ENCODE results near the gene ZNF546. TPM values are rescaled to one million over a fixed set of nuclear protein-coding genes. Genes with fewer than 3 reads are reported as not detected.

ZNF546 gene
- total and polyA plus RNA-seq, 10 donors: 1.4 to 15.1 (median 7.6) TPM

DNA sequence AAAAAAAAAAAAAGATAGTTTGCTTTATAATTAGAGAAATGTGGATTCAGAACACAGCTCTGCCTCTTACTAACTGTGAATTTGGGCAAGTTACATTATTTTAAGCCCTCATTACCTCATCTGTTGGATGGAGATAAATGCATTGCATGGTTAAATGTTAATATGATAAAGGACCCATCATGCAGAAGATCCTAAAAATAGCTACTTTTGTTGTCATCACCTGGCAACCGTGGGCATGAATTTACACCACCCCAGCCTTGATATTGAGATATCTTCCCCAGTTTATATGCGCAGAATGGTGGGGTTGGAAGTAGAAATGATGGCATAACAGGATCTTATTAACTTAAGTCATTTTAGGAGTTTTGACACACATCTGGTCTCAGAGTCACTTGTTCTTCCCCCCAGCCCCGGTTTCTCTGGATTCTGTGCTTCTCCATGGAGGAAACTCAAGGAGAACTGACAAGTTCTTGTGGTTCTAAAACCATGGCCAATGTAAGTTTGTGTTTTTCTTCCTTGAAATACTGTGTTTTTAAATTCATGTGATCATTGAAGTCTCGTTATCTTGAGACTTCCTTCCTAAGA lies 8.9 kb downstream of the ZNF546 start:
- intact Hi-C loops (cut with DNase I; ENCODE audit: low total_unique reads): no loop called here
- Histone ChIP-seq H3K9me3 (peaks cover 0 to 20% (median 15%) of the 10 kb centered on the region in 8 donors), H3K27me3 (replicated peaks in 1 of 7) (no peaks in the 10 kb centered on the region), H3K27ac (peak overlapping the region in 4 of 8 donors; percentile 5 to 33 (median 24)), H3K4me1 (peaks cover 0 to 8% (median 0%) of the 10 kb centered on the region in 6 donors), H3K4me3 (no peak overlapping the region), H3K36me3 (peaks cover 7 to 49% (median 39%) of the 10 kb centered on the region in 6 donors)
- TF ChIP-seq POLR2A (IDR thresholded peaks at IDR 0.05) (no peak), POLR2AphosphoS5 (IDR thresholded peaks at IDR 0.05) (no peak), CTCF (IDR thresholded peaks at IDR 0.05 in 8 of 11, conservative IDR thresholded peaks at IDR 0.05 in 3 of 11) (no peak)
- no peak for DNase-seq
- 76 to 89% (median 80%) methylated on average over 4 of the region's 4 CpGs for WGBS, 5 donors

DNA sequence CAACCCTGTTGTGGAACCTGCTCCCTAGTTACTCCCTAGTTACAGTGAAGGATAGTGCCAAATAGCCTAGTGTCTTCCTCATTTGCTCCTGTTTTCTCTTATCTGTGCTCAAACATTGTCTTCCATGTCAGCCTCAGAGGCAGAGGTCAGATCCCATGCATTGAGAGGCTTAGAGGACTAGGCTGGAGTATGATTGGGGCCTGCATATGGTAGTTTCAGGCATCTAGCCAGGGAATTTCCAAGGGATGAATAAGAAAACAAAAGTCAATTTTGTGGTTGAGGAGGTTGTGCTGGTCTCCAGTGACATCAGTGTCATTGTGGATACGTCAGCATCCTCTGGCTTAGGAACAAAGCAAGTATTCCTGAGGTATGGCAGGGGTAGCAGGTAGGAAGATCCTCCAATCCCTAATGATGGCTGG lies 9.4 kb downstream of the ZNF546 start:
- Histone ChIP-seq H3K36me3 (peaks cover 7 to 54% (median 43%) of the 10 kb centered on the region in 6 donors), H3K27me3 (replicated peaks in 1 of 7) (no peaks in the 10 kb centered on the region), H3K27ac (peak overlapping the region in 4 of 8 donors; percentile 2 to 33 (median 18)), H3K9me3 (peaks cover 0 to 25% (median 17%) of the 10 kb centered on the region in 8 donors), H3K4me1 (peaks cover 0 to 8% (median 0%) of the 10 kb centered on the region in 6 donors), H3K4me3 (no peak overlapping the region)
- TF ChIP-seq POLR2AphosphoS5 (IDR thresholded peaks at IDR 0.05) (peak in 1 of 3 donors; percentile 31), CTCF (IDR thresholded peaks at IDR 0.05 in 8 of 11, conservative IDR thresholded peaks at IDR 0.05 in 3 of 11) (no peak), POLR2A (IDR thresholded peaks at IDR 0.05) (no peak)
- intact Hi-C loops (cut with DNase I; ENCODE audit: low total_unique reads): no loop called here
- WGBS, 5 donors: 65 to 83% (median 74%) methylated on average over 1 of the region's 1 CpG
- no peak for DNase-seq

DNA sequence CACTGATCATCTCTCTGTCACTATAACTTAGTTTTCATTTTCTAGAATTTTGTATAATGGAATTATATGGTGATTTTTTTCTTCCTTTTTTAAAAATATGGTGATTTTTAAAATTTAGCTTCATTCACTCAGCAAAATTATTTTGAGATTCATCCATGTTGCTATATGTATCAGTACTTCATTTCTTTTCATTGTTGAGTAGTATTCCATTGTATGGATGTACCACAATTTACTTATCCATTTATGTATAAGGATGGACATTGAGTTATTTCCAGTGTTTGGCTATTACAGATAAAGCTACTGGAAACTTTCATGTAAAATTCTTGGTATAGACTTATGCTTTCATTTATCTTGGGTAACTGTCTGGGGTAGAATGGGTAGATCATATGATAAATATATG lies 12.8 kb downstream of the ZNF546 start:
- Histone ChIP-seq H3K27ac (no peak overlapping the region), H3K4me1 (peaks cover 0 to 8% (median 0%) of the 10 kb centered on the region in 6 donors), H3K9me3 (peaks cover 12 to 59% (median 51%) of the 10 kb centered on the region in 8 donors), H3K4me3 (no peak overlapping the region), H3K27me3 (replicated peaks in 1 of 7) (no peaks in the 10 kb centered on the region), H3K36me3 (peaks cover 13 to 88% (median 74%) of the 10 kb centered on the region in 6 donors)
- TF ChIP-seq POLR2A (IDR thresholded peaks at IDR 0.05) (no peak), CTCF (IDR thresholded peaks at IDR 0.05 in 8 of 11, conservative IDR thresholded peaks at IDR 0.05 in 3 of 11) (no peak)
- intact Hi-C loops (cut with DNase I; ENCODE audit: low total_unique reads): no loop called here
- DNase-seq: no peak

DNA sequence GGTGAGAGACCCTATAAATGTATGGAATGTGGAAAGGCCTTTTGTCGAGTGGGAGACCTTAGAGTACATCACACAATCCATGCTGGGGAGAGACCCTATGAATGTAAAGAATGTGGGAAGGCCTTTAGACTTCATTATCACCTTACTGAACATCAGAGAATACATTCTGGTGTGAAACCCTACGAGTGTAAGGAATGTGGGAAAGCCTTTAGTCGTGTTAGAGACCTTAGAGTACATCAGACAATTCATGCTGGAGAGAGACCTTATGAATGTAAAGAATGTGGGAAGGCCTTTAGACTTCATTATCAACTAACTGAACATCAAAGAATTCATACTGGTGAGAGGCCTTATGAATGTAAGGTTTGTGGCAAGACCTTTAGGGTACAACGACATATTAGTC lies 17.1 kb downstream of the ZNF546 start:
- WGBS, 5 donors: 94 to 96% (median 96%) methylated on average over 4 of the region's 4 CpGs
- Histone ChIP-seq H3K4me1 (no peaks in the 10 kb centered on the region), H3K27me3 (replicated peaks in 1 of 7) (no peaks in the 10 kb centered on the region), H3K4me3 (no peak overlapping the region), H3K36me3 (peaks cover 11 to 65% (median 60%) of the 10 kb centered on the region in 6 donors), H3K27ac (no peak overlapping the region), H3K9me3 (peaks cover 26 to 100% (median 93%) of the 10 kb centered on the region in 8 donors)
- intact Hi-C loops (cut with DNase I; ENCODE audit: low total_unique reads): no loop called here
- no peak for DNase-seq
- TF ChIP-seq POLR2A (IDR thresholded peaks at IDR 0.05) (no peak), POLR2AphosphoS5 (IDR thresholded peaks at IDR 0.05) (no peak), CTCF (IDR thresholded peaks at IDR 0.05 in 8 of 11, conservative IDR thresholded peaks at IDR 0.05 in 3 of 11) (no peak)
